SU-DHL-6 (cell line): ENCODE data around the gene NRGN.

Experiments used
- H2AFZ ChIP-seq: fragments of 200-600 bp; sonication (generic); 2 replicates; pipeline ENCODE4 v1.6.1; 2014; ENCODE audit warnings: low read depth, mild to moderate bottlenecking, moderate library complexity, mixed read lengths, antibody characterized with exemption, low read length; ENCODE audit not compliant: severe bottlenecking
- H3F3A ChIP-seq: fragments of 200-600 bp; shearing (Covaris generic); 2 replicates; pipeline ENCODE4 v1.6.0; 2016; ENCODE audit warnings: antibody characterized with exemption, mild to moderate bottlenecking; ENCODE audit not compliant: insufficient read depth
- H3K27ac ChIP-seq: fragments of 200-600 bp; sonication (generic); 2 replicates; pipeline ENCODE4 v1.5.1; 2016; ENCODE audit warnings: low read depth, mild to moderate bottlenecking, low read length, moderate library complexity, mixed read lengths
- H3K27me3 ChIP-seq: fragments of 200-600 bp; sonication (generic), shearing (Covaris generic); 2 replicates; pipeline ENCODE4 v1.6.0; 2014; ENCODE audit warnings: mild to moderate bottlenecking, low read length
- H3K36me3 ChIP-seq: fragments of 200-600 bp; sonication (generic); 2 replicates; pipeline ENCODE4 v1.6.1; 2014; ENCODE audit warnings: mild to moderate bottlenecking, low read length, mixed read lengths
- H3K4me2 ChIP-seq: fragments of 300-600, 200-600 bp; shearing (Covaris generic), sonication (generic); 2 replicates; pipeline ENCODE4 v1.6.0; 2014; ENCODE audit warnings: low read length, low read depth, mild to moderate bottlenecking; ENCODE audit not compliant: poor library complexity, severe bottlenecking
- H3K4me3 ChIP-seq: fragments of 200-600 bp; sonication (generic); 2 replicates; pipeline ENCODE4 v1.5.1; 2014; ENCODE audit warnings: antibody characterized with exemption, low read length, mild to moderate bottlenecking, mixed read lengths; ENCODE audit not compliant: insufficient read depth, poor library complexity, severe bottlenecking
- H3K79me2 ChIP-seq: fragments of 200-600 bp; sonication (generic); 2 replicates; pipeline ENCODE4 v1.6.1; 2014; ENCODE audit warnings: mild to moderate bottlenecking, low read length, moderate library complexity; ENCODE audit not compliant: insufficient read depth
- H3K9ac ChIP-seq: fragments of 200-600 bp; sonication (generic); 2 replicates; pipeline ENCODE4 v1.7.0; 2014; ENCODE audit warnings: mild to moderate bottlenecking, low read length
- H3K9me2 ChIP-seq: fragments of 200-600 bp; sonication (generic); replicated peaks from 2 replicates; pipeline ENCODE4 v1.6.1; 2014; ENCODE audit warnings: low read length; ENCODE audit not compliant: insufficient read depth
- H3K9me3 ChIP-seq: fragments of 200-600 bp; sonication (generic); 2 replicates; pipeline ENCODE4 v1.6.1; 2014; ENCODE audit warnings: low read length, mixed read lengths; ENCODE audit not compliant: insufficient read depth
- H4K20me1 ChIP-seq: fragments of 200-600 bp; sonication (generic); 2 replicates; pipeline ENCODE4 v1.6.1; 2014; ENCODE audit warnings: low read depth, mild to moderate bottlenecking, antibody characterized with exemption, low read length, moderate library complexity, mixed read lengths
- CTCF ChIP-seq: fragments of 200-600 bp; sonication (generic); IDR thresholded peaks from one replicate; pipeline ENCODE4 v1.5.1; 2017; ENCODE audit warnings: antibody characterized with exemption, mild to moderate bottlenecking, low read length, moderate library complexity; ENCODE audit not compliant: insufficient read depth, poor library complexity, severe bottlenecking
- EZH2phosphoT487 ChIP-seq: fragments of 200-600 bp; sonication (generic), shearing (Covaris generic); conservative IDR thresholded peaks from 2 replicates; pipeline ENCODE4 v1.6.1; 2018; ENCODE audit warnings: mild to moderate bottlenecking, antibody characterized with exemption, low read length, moderate library complexity, mixed read lengths

NRGN gene

GRCh38 chr11:124759266-124760204 lies 19.8 kb downstream of the NRGN start:
- Histone ChIP-seq H3K36me3 (no peaks in the 10 kb centered on the region), H3K9me2 (no peaks in the 10 kb centered on the region), H3K4me2 (no peak overlapping the region), H3K9me3 (no peaks in the 10 kb centered on the region), H3K4me3 (no peak overlapping the region), H4K20me1 (no peaks in the 10 kb centered on the region), H3K9ac (no peak overlapping the region), H3K79me2 (no peaks in the 10 kb centered on the region), H3K27me3 (no peaks in the 10 kb centered on the region), H2AFZ (no peak overlapping the region), H3F3A (no peaks in the 10 kb centered on the region), H3K27ac (no peak overlapping the region)
- TF ChIP-seq EZH2phosphoT487, result no peak
- no peak for TF ChIP-seq CTCF

GRCh38 chr11:124760205-124760652 lies 20.5 kb downstream of the NRGN start:
- H3K27ac ChIP-seq, result no peak overlapping the region
- no peaks in the 10 kb centered on the region for H3K27me3 ChIP-seq
- H3K4me3 ChIP-seq, result no peak overlapping the region

GRCh38 chr11:124760806-124761205 lies 21.1 kb downstream of the NRGN start:
- Histone ChIP-seq H3K9ac (no peak overlapping the region), H4K20me1 (no peaks in the 10 kb centered on the region), H3K79me2 (no peaks in the 10 kb centered on the region), H3K36me3 (no peaks in the 10 kb centered on the region), H3K4me3 (no peak overlapping the region), H3K27ac (no peak overlapping the region), H3K27me3 (no peaks in the 10 kb centered on the region), H2AFZ (no peak overlapping the region), H3K4me2 (no peak overlapping the region), H3K9me2 (no peaks in the 10 kb centered on the region), H3K9me3 (no peaks in the 10 kb centered on the region), H3F3A (no peaks in the 10 kb centered on the region)
- TF ChIP-seq EZH2phosphoT487, result no peak

More at GRCh38 chr11:124760205-124760652, 20.5 kb downstream of the NRGN start:
- Histone ChIP-seq H3K4me2 (no peak overlapping the region), H3K9ac (no peak overlapping the region), H3K9me3 (no peaks in the 10 kb centered on the region), H3F3A (no peaks in the 10 kb centered on the region), H4K20me1 (no peaks in the 10 kb centered on the region), H3K36me3 (no peaks in the 10 kb centered on the region), H3K9me2 (no peaks in the 10 kb centered on the region), H3K79me2 (no peaks in the 10 kb centered on the region), H2AFZ (no peak overlapping the region)
- TF ChIP-seq EZH2phosphoT487 (no peak), CTCF (no peak)
